OCI-LY3 (cell line): ENCODE data around the gene UBASH3A.

ENCODE experiments used
- H2AFZ ChIP-seq: fragments of 200-600, 300-600 bp; shearing (Covaris generic); 2 replicates; pipeline ENCODE4 v1.6.0; 2014; ENCODE audit warnings: antibody characterized with exemption, low read depth, low read length
- H3K27ac ChIP-seq: fragments of 200-600, 300-600 bp; sonication (generic); 2 replicates; pipeline ENCODE4 v1.5.1; 2014; ENCODE audit warnings: mild to moderate bottlenecking, low read length, moderate library complexity, mixed read lengths
- H3K27me3 ChIP-seq: fragments of 200-600, 300-600 bp; sonication (generic); 2 replicates; pipeline ENCODE4 v1.6.1; 2014; ENCODE audit warnings: low read depth, low read length, mixed read lengths
- H3K36me3 ChIP-seq: fragments of 200-600, 300-600 bp; sonication (generic); replicated peaks from 2 replicates; pipeline ENCODE3; 2014; ENCODE audit warnings: low read depth, low read length, mixed read lengths
- H3K4me1 ChIP-seq: fragments of 300-600, 200-600 bp; sonication (generic); 2 replicates; pipeline ENCODE4 v1.6.1; 2014; ENCODE audit warnings: low read length, mixed read lengths
- H3K4me2 ChIP-seq: fragments of 200-600, 300-600 bp; sonication (generic); 2 replicates; pipeline ENCODE4 v1.6.1; 2014; ENCODE audit warnings: low read length, mixed read lengths
- H3K4me3 ChIP-seq: fragments of 300-600, 200-600 bp; sonication (generic); 2 replicates; pipeline ENCODE4 v1.5.1; 2014; ENCODE audit warnings: antibody characterized with exemption, mild to moderate bottlenecking, low read length, moderate library complexity
- H3K79me2 ChIP-seq: fragments of 300-600, 200-600 bp; shearing (Covaris generic); 2 replicates; pipeline ENCODE4 v1.6.1; 2014; ENCODE audit warnings: mild to moderate bottlenecking, low read length, mixed read lengths
- H3K9ac ChIP-seq: fragments of 300-600, 200-600 bp; shearing (Covaris generic); 2 replicates; pipeline ENCODE4 v1.6.0; 2014; ENCODE audit warnings: mild to moderate bottlenecking, low read length, moderate library complexity
- H3K9me3 ChIP-seq: fragments of 200-600, 300-600 bp; shearing (Covaris generic); 2 replicates; pipeline ENCODE4 v1.6.1; 2014; ENCODE audit warnings: low read length, mixed read lengths; ENCODE audit not compliant: insufficient read depth
- H4K20me1 ChIP-seq: fragments of 200-600, 300-600 bp; sonication (generic); 2 replicates; pipeline ENCODE4 v1.6.1; 2016; ENCODE audit warnings: low read length, mixed read lengths; ENCODE audit not compliant: insufficient read depth
- CTCF ChIP-seq: fragments of 200-600, 300-600 bp; sonication (generic); IDR thresholded peaks from 2 replicates; pipeline ENCODE4 v1.5.1; 2014; ENCODE audit warnings: antibody characterized with exemption, low read length, low read depth
- EZH2phosphoT487 ChIP-seq: fragments of 200-600 bp; shearing (Covaris generic); IDR thresholded peaks from 2 replicates; pipeline ENCODE4 v1.6.1; 2018; ENCODE audit warnings: antibody characterized with exemption, mixed run types, low read depth

The UBASH3A gene

GRCh38 chr21:42401154-42401553 lies 2.5 kb upstream of the UBASH3A start:
- Histone ChIP-seq H3K4me3 (no peak overlapping the region), H3K36me3 (no peaks in the 10 kb centered on the region), H3K4me2 (no peak overlapping the region), H3K79me2 (no peaks in the 10 kb centered on the region), H3K4me1 (no peaks in the 10 kb centered on the region), H3K27me3 (no peaks in the 10 kb centered on the region), H3K9me3 (peaks cover 4% of the 10 kb centered on the region; the same call in 1 of the 2 replicates), H2AFZ (no peak overlapping the region), H4K20me1 (no peaks in the 10 kb centered on the region), H3K9ac (no peak overlapping the region), H3K27ac (no peak overlapping the region)
- TF ChIP-seq CTCF (no peak), EZH2phosphoT487 (no peak)

DNA sequence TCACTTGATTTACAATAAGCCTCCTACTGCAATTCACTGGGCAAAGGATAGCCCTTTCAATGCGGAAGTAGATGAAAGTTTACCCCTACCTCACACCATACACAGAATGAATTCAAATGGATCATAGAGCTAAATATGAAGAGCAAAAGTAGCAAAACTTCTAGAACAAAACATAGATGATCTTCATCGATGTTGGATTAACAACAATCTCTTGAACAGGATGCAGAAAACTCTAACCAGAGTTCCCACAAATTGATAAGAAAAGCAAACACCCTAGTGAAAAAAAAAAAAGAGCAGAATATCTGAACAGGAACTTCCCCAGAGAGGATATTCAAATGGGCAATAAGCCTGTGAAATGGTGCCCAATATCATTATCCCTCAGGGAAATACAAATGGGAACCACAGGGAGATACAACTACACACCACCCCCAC lies 1.9 kb upstream of the UBASH3A start:
- Histone ChIP-seq H3K4me1 (peaks cover 6% of the 10 kb centered on the region; the same call in 1 of the 2 replicates), H3K36me3 (no peaks in the 10 kb centered on the region), H3K27ac (no peak overlapping the region), H4K20me1 (no peaks in the 10 kb centered on the region), H3K9ac (no peak overlapping the region), H3K79me2 (no peaks in the 10 kb centered on the region), H3K4me3 (no peak overlapping the region), H3K9me3 (peaks cover 4% of the 10 kb centered on the region; the same call in 1 of the 2 replicates), H3K4me2 (no peak overlapping the region), H2AFZ (no peak overlapping the region; the same call in 1 of the 2 replicates), H3K27me3 (no peaks in the 10 kb centered on the region)
- no peak for TF ChIP-seq CTCF
- no peak for TF ChIP-seq EZH2phosphoT487

- Histone ChIP-seq H3K4me2 (no peak overlapping the region), H3K9ac (no peak overlapping the region), H3K36me3 (no peaks in the 10 kb centered on the region), H3K27me3 (no peaks in the 10 kb centered on the region), H3K4me3 (no peak overlapping the region), H3K79me2 (no peaks in the 10 kb centered on the region), H2AFZ (no peak overlapping the region), H3K9me3 (peaks cover 4% of the 10 kb centered on the region; the same call in 1 of the 2 replicates), H3K27ac (no peak overlapping the region), H4K20me1 (no peaks in the 10 kb centered on the region), H3K4me1 (peaks cover 7% of the 10 kb centered on the region; the same call in 1 of the 2 replicates)
- TF ChIP-seq CTCF (no peak), EZH2phosphoT487 (no peak)
These were observed 837 bp downstream of the UBASH3A start for GRCh38 chr21:42404539-42404938.

DNA sequence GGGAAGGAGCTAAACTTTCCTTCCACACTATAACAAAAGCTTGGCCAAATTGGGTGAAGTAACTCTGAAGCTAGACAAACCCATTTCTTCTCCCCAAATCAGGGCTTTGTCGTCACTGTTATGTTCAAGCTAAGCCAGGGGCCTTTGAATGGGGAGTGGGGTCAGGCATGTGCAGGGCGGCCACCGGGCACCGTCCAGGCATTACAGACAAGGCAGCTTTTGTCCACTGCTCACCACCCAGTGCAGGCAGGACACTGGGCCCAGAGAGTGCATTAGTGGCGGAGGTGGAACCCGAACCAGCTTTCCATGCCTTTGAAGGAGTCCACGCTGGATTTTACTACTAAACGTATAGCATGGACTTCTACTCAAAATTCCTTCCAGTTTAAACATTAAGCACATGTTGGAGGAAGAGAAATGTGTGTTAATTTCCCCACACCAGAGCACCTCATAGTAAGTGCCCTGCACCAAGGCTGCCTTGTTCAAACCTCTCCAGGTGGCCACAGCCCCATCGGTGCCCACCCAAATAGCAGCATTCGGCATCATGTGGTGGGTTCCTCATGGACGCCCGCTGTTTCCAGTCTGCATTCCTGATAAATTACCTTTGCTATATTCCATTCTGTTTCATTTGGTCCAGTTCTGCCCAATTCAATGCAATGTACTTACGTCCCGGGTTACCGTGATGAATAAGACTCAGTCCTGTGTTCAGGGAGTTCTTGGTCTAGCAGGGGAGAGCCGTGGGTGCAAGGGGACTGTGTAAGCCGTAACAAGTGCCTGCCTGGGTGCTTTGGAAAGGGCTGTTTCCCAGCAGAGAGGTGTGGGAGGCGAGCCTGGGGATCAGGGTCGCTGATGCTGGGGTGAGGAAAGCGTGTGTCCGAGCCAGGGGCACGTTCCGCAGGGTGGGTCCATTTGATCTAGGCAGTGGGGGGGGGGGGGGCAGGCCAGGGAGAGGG lies 1.6 kb downstream of the UBASH3A start:
- no peaks in the 10 kb centered on the region for H3K79me2 ChIP-seq
- no peaks in the 10 kb centered on the region for H4K20me1 ChIP-seq
- H3K36me3 ChIP-seq = no peaks in the 10 kb centered on the region
- H2AFZ ChIP-seq = no peak overlapping the region
- no peak overlapping the region for H3K4me2 ChIP-seq
- no peak overlapping the region for H3K27ac ChIP-seq
- H3K4me3 ChIP-seq = no peak overlapping the region
- peaks cover 4% of the 10 kb centered on the region; the same call in 1 of the 2 replicates for H3K9me3 ChIP-seq
- TF ChIP-seq CTCF = no peak
- no peak for TF ChIP-seq EZH2phosphoT487
- no peak overlapping the region for H3K9ac ChIP-seq
- H3K27me3 ChIP-seq = no peaks in the 10 kb centered on the region
- H3K4me1 ChIP-seq = peaks cover 7% of the 10 kb centered on the region; the same call in 1 of the 2 replicates
